GM18526 (cell line): ENCODE measurements around the gene AMBP.

Source experiments
- POLR2A ChIP-seq: IDR thresholded peaks from 3 replicates; pipeline ENCODE4 v1.6.1; 2011; ENCODE audit not compliant: insufficient read length; ENCODE audit errors: extremely low read depth

The AMBP gene

GRCh38 chr9:114099669-114100270, 21.7 kb upstream of the AMBP start:
- no peak for TF ChIP-seq POLR2A

GRCh38 chr9:114098936-114099668, 21.0 kb upstream of the AMBP start, which contains the start of gene KIF12:
TSS of gene KIF12 (minus strand) at chr9:114099292. CDS start at chr9:114099276, 16 bp downstream.
- TF ChIP-seq POLR2A = no peak

- TF ChIP-seq POLR2A = no peak
These were observed 20.2 kb upstream of the AMBP start for GRCh38 chr9:114098021-114098935.

GRCh38 chr9:114097613-114098020, 19.5 kb upstream of the AMBP start:
- TF ChIP-seq POLR2A = no peak

GRCh38 chr9:114096866-114097612, 18.9 kb upstream of the AMBP start:
- no peak for TF ChIP-seq POLR2A

GRCh38 chr9:114096041-114096511, 18.0 kb upstream of the AMBP start:
- no peak for TF ChIP-seq POLR2A

GRCh38 chr9:114094971-114095370, 16.9 kb upstream of the AMBP start:
- no peak for TF ChIP-seq POLR2A

GRCh38 chr9:114093761-114094505, 15.8 kb upstream of the AMBP start:
- no peak for TF ChIP-seq POLR2A

- TF ChIP-seq POLR2A = no peak
These were observed 15.0 kb upstream of the AMBP start for GRCh38 chr9:114093031-114093471.

GRCh38 chr9:114092336-114092735, 14.2 kb upstream of the AMBP start:
- no peak for TF ChIP-seq POLR2A

- no peak for TF ChIP-seq POLR2A
These were observed 13.6 kb upstream of the AMBP start for GRCh38 chr9:114091711-114092110.

GRCh38 chr9:114090798-114091197, 12.7 kb upstream of the AMBP start:
- no peak for TF ChIP-seq POLR2A

GRCh38 chr9:114089206-114089840, 11.2 kb upstream of the AMBP start:
- no peak for TF ChIP-seq POLR2A

GRCh38 chr9:114088571-114089170, 10.6 kb upstream of the AMBP start:
- no peak for TF ChIP-seq POLR2A

- TF ChIP-seq POLR2A = no peak
These were observed 9.6 kb upstream of the AMBP start for GRCh38 chr9:114087721-114088120.
